ENCODE measurements around the gene THAP4.

The THAP4 gene

DNA sequence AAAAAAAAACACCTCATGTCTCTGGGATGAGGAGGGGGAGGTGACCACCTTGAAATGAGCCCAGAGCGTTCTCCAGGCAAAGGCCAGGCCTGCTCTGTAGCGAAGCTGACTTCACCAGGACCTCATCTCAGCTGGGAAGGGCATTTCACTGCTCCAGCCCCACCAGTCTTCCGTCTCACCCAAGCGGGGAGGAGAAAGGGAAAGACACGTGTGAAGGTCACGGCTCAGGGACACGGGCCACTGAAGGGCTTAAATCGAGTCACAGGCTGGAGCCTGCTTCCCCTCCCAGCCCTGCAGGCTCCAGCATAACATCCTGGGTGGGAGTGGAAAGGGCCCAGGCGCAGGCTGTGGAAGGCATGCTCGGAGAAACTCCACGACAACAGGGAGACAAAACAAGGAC is 18.1 kb downstream of the THAP4 start:
- peak overlapping the region; percentile 82 for H3K27ac ChIP-seq (ENCODE audit: low read length)
- peaks cover 27% of the 10 kb centered on the region for H3K4me1 ChIP-seq (ENCODE audit: insufficient read depth, low read length)
- H4K20me1 ChIP-seq (ENCODE audit: insufficient read depth, low read length): peaks cover 23% of the 10 kb centered on the region
- DNase-seq: no peak
- no peak overlapping the region for H3K4me3 ChIP-seq (ENCODE audit: low read depth in 1 of 2, low read length in 2 of 2)
- H3K9me3 ChIP-seq (ENCODE audit: insufficient read depth, low read length, severe bottlenecking): no peaks in the 10 kb centered on the region
- no peak for ATAC-seq (ENCODE audit: insufficient read depth, low read depth)
- H3K9ac ChIP-seq (ENCODE audit: low read depth, low read length): peak overlapping the region; percentile 58
- peaks cover 73% of the 10 kb centered on the region for H3K79me2 ChIP-seq (ENCODE audit: insufficient read depth, low read length)
- no peak overlapping the region for H2AFZ ChIP-seq (ENCODE audit: low read depth, low read length)
- TF ChIP-seq EZH2 (IDR thresholded peaks at IDR 0.05; ENCODE audit: borderline replicate concordance, low read depth, low read length, severe bottlenecking): no peak
- no peak for TF ChIP-seq CTCF (IDR thresholded peaks at IDR 0.05; ENCODE audit: borderline replicate concordance, extremely low read depth, low read length, poor library complexity, severe bottlenecking)
- no peaks in the 10 kb centered on the region for H3K27me3 ChIP-seq (ENCODE audit: insufficient read depth, low read length, poor library complexity)
- peaks cover 45% of the 10 kb centered on the region for H3K36me3 ChIP-seq (ENCODE audit: insufficient read depth, low read length)
- peak overlapping the region; percentile 83 for H3K4me2 ChIP-seq (ENCODE audit: insufficient read depth, low read length)

- H3K4me1 ChIP-seq (ENCODE audit: insufficient read depth, low read length): peaks cover 27% of the 10 kb centered on the region
- peaks cover 44% of the 10 kb centered on the region for H3K36me3 ChIP-seq (ENCODE audit: insufficient read depth, low read length)
- TF ChIP-seq CTCF (IDR thresholded peaks at IDR 0.05; ENCODE audit: borderline replicate concordance, extremely low read depth, low read length, poor library complexity, severe bottlenecking) (no peak), EZH2 (IDR thresholded peaks at IDR 0.05; ENCODE audit: borderline replicate concordance, low read depth, low read length, severe bottlenecking) (no peak)
- peaks cover 69% of the 10 kb centered on the region for H3K79me2 ChIP-seq (ENCODE audit: insufficient read depth, low read length)
- H3K27ac ChIP-seq (ENCODE audit: low read length): peak overlapping the region; percentile 82
- no peak for DNase-seq
- no peaks in the 10 kb centered on the region for H3K9me3 ChIP-seq (ENCODE audit: insufficient read depth, low read length, severe bottlenecking)
- H3K9ac ChIP-seq (ENCODE audit: low read depth, low read length): peak overlapping the region; percentile 58
- H3K4me3 ChIP-seq (ENCODE audit: low read depth in 1 of 2, low read length in 2 of 2): peak overlapping the region in 1 of 2 experiments; percentile 64; a peak in 1 of 4 replicates
- ATAC-seq (ENCODE audit: insufficient read depth, low read depth): no peak
- H4K20me1 ChIP-seq (ENCODE audit: insufficient read depth, low read length): peaks cover 21% of the 10 kb centered on the region
- peak overlapping the region; percentile 13; the same call in 1 of the 2 replicates for H2AFZ ChIP-seq (ENCODE audit: low read depth, low read length)
- H3K27me3 ChIP-seq (ENCODE audit: insufficient read depth, low read length, poor library complexity): no peaks in the 10 kb centered on the region
- H3K4me2 ChIP-seq (ENCODE audit: insufficient read depth, low read length): peak overlapping the region; percentile 83
These were observed 18.6 kb downstream of the THAP4 start for GRCh38 chr2:241618296-241618805.

GRCh38 chr2:241617431-241618154 is 19.4 kb downstream of the THAP4 start:
- TF ChIP-seq CTCF (IDR thresholded peaks at IDR 0.05; ENCODE audit: borderline replicate concordance, extremely low read depth, low read length, poor library complexity, severe bottlenecking) (no peak), EZH2 (IDR thresholded peaks at IDR 0.05; ENCODE audit: borderline replicate concordance, low read depth, low read length, severe bottlenecking) (no peak)
- Histone ChIP-seq H3K27ac (ENCODE audit: low read length) (peak overlapping the region; percentile 82), H3K4me3 (ENCODE audit: low read depth in 1 of 2, low read length in 2 of 2) (peak overlapping the region; percentile 11 to 64; a peak in 3 of 4 replicates), H3K4me1 (ENCODE audit: insufficient read depth, low read length) (peaks cover 27% of the 10 kb centered on the region), H4K20me1 (ENCODE audit: insufficient read depth, low read length) (peaks cover 21% of the 10 kb centered on the region), H3K27me3 (ENCODE audit: insufficient read depth, low read length, poor library complexity) (no peaks in the 10 kb centered on the region), H3K9me3 (ENCODE audit: insufficient read depth, low read length, severe bottlenecking) (no peaks in the 10 kb centered on the region), H2AFZ (ENCODE audit: low read depth, low read length) (peak overlapping the region; percentile 81), H3K79me2 (ENCODE audit: insufficient read depth, low read length) (peaks cover 68% of the 10 kb centered on the region), H3K9ac (ENCODE audit: low read depth, low read length) (peak overlapping the region; percentile 58), H3K36me3 (ENCODE audit: insufficient read depth, low read length) (peaks cover 44% of the 10 kb centered on the region), H3K4me2 (ENCODE audit: insufficient read depth, low read length) (peak overlapping the region; percentile 83)
- peak; percentile 81 for ATAC-seq (ENCODE audit: insufficient read depth, low read depth)
- DNase-seq: peak; percentile 44

All from DND-41 (cell line).